DMS79 (cell line): ENCODE measurements around the gene C9orf50.

Source experiments
- DNase-seq: peaks from one replicate; lab custom pipeline; 2025; lab: John Stamatoyannopoulos, UW

The C9orf50 gene

GRCh38 chr9:129569502-129570449 is 51.1 kb downstream of the C9orf50 start:
- no peak for DNase-seq

GRCh38 chr9:129568560-129569501 is 52.1 kb downstream of the C9orf50 start:
- DNase-seq, result no peak

GRCh38 chr9:129567842-129568559 is 52.9 kb downstream of the C9orf50 start:
- no peak for DNase-seq

- DNase-seq, result no peak
Observed at GRCh38 chr9:129567329-129567728, 53.6 kb downstream of the C9orf50 start.

- no peak for DNase-seq
Observed at GRCh38 chr9:129566563-129567266, 54.2 kb downstream of the C9orf50 start.

- no peak for DNase-seq
Observed at GRCh38 chr9:129562917-129563316, 58.0 kb downstream of the C9orf50 start.

GRCh38 chr9:129562514-129562913 is 58.4 kb downstream of the C9orf50 start:
- no peak for DNase-seq
